NCI-H2029 treated with DMSO at 0.1 percent for 48 hours (cell line): ENCODE measurements around the gene TMEM273.

Experiments
- DNase-seq: peaks from one replicate; lab custom pipeline; 2025; lab: John Stamatoyannopoulos, UW

TMEM273 gene

GRCh38 chr10:49175587-49176309 lies 12.4 kb downstream of the TMEM273 start:
- DNase-seq: no peak

GRCh38 chr10:49174926-49175500 lies 13.2 kb downstream of the TMEM273 start:
- DNase-seq: no peak

- DNase-seq: no peak
Observed at GRCh38 chr10:49174261-49174925, 13.8 kb downstream of the TMEM273 start.

GRCh38 chr10:49173853-49174252 lies 14.3 kb downstream of the TMEM273 start:
- no peak for DNase-seq

- no peak for DNase-seq
Observed at GRCh38 chr10:49173201-49173772, 14.9 kb downstream of the TMEM273 start.

- DNase-seq: no peak
Observed at GRCh38 chr10:49172777-49173132, 15.4 kb downstream of the TMEM273 start.

GRCh38 chr10:49172061-49172776 lies 16.0 kb downstream of the TMEM273 start:
- no peak for DNase-seq

GRCh38 chr10:49171326-49172060 lies 16.7 kb downstream of the TMEM273 start:
- no peak for DNase-seq

GRCh38 chr10:49170632-49171325 lies 17.4 kb downstream of the TMEM273 start:
- DNase-seq: no peak

- no peak for DNase-seq
Observed at GRCh38 chr10:49169776-49170175, 18.4 kb downstream of the TMEM273 start.

GRCh38 chr10:49168831-49169500 lies 19.2 kb downstream of the TMEM273 start:
- DNase-seq: no peak

GRCh38 chr10:49168171-49168540 lies 20.0 kb downstream of the TMEM273 start:
- no peak for DNase-seq

- DNase-seq: no peak
Observed at GRCh38 chr10:49167425-49168170, 20.6 kb downstream of the TMEM273 start.

- DNase-seq: no peak
Observed at GRCh38 chr10:49166484-49167400, 21.4 kb downstream of the TMEM273 start.

- no peak for DNase-seq
Observed at GRCh38 chr10:49165821-49166483, 22.2 kb downstream of the TMEM273 start.

- no peak for DNase-seq
Observed at GRCh38 chr10:49165259-49165658, 22.9 kb downstream of the TMEM273 start.

GRCh38 chr10:49164559-49165188 lies 23.5 kb downstream of the TMEM273 start:
- no peak for DNase-seq

GRCh38 chr10:49163741-49164140 lies 24.4 kb downstream of the TMEM273 start:
- DNase-seq: no peak
